ENCODE data around the gene ZG16B.

GRCh38 chr16:2828876-2829430 is 1.1 kb upstream of the ZG16B start:
- TF ChIP-seq CTCF (IDR thresholded peaks at IDR 0.05) (no peak), EP300 (IDR thresholded peaks at IDR 0.05) (no peak), POLR2AphosphoS5 (IDR thresholded peaks at IDR 0.05) (no peak)
